PC-9 (cell line): ENCODE results near the gene ABCC6. TPM values are rescaled to one million over a fixed set of nuclear protein-coding genes. Genes with fewer than 3 reads are reported as not detected.

Source experiments
- BruUV-seq: library from RNA; stranded (reverse); fragments of 400-500 nt; replicated peaks from 2 replicates; lab custom pipeline; 2021; lab: Mats Ljungman, UMichigan
- CTCF ChIA-PET: fragments of 300-600 bp; sonication (Branson Sonifier 250); formaldehyde crosslinking; loops from one replicate; lab custom pipeline; 2022; ENCODE audit warnings: antibody characterized with exemption; lab: Charles Lee
- POLR2A ChIA-PET: fragments of 300-600 bp; sonication (Branson Sonifier 250); formaldehyde crosslinking; loops from one replicate; lab custom pipeline; 2022; ENCODE audit warnings: antibody characterized with exemption; ENCODE audit not compliant: unreplicated experiment; lab: Charles Lee
- DNase-seq, 2 experiments: peaks; one replicate each; pipeline versions ENCODE4 v3.0.0 to v3.0.0-alpha.2; 2015 to 2022; ENCODE audit warnings: mixed read lengths in 1 of 2
- H2AFZ ChIP-seq: fragments of 200-600 bp; sonication (generic); 2 replicates; pipeline ENCODE4 v1.8.1; 2017; ENCODE audit warnings: antibody characterized with exemption
- H3F3A ChIP-seq: fragments of 200-600 bp; sonication (generic); 2 replicates; pipeline ENCODE4 v1.8.1; 2017; ENCODE audit warnings: antibody characterized with exemption, mild to moderate bottlenecking, low read depth; ENCODE audit not compliant: insufficient read depth
- H3K27ac ChIP-seq: fragments of 200-600 bp; sonication (generic); 2 replicates; pipeline ENCODE4 v1.6.1; 2016; ENCODE audit warnings: mixed run types
- H3K27me3 ChIP-seq: fragments of 200-600 bp; sonication (generic); 2 replicates; pipeline ENCODE4 v1.6.1; 2016; ENCODE audit warnings: low read depth, mixed run types; ENCODE audit not compliant: insufficient read depth
- H3K36me3 ChIP-seq: fragments of 200-600 bp; sonication (generic); 2 replicates; pipeline ENCODE4 v1.6.1; 2016; ENCODE audit warnings: low read depth, mixed run types
- H3K4me1 ChIP-seq: fragments of 200-600 bp; sonication (generic); replicated peaks from 2 replicates; pipeline ENCODE4 v1.6.1; 2016; ENCODE audit warnings: mixed run types; ENCODE audit not compliant: insufficient read depth
- H3K4me2 ChIP-seq: fragments of 200-600 bp; sonication (generic); 2 replicates; pipeline ENCODE4 v1.6.1; 2017; ENCODE audit warnings: mixed run types
- H3K4me3 ChIP-seq: fragments of 200-600 bp; sonication (generic); 2 replicates; pipeline ENCODE4 v1.6.1; 2016; ENCODE audit warnings: mixed run types
- H3K79me2 ChIP-seq: fragments of 200-600 bp; sonication (generic); 2 replicates; pipeline ENCODE4 v1.6.1; 2017; ENCODE audit warnings: low read depth, mixed run types
- H3K9me2 ChIP-seq: fragments of 200-600 bp; sonication (generic); 2 replicates; pipeline ENCODE4 v1.8.1; 2017; ENCODE audit warnings: mild to moderate bottlenecking; ENCODE audit not compliant: insufficient read depth
- H3K9me3 ChIP-seq: fragments of 200-600 bp; sonication (generic); 2 replicates; pipeline ENCODE4 v1.8.1; 2016; ENCODE audit warnings: low read depth; ENCODE audit not compliant: insufficient read depth
- H4K20me1 ChIP-seq: fragments of 200-600 bp; sonication (generic); 2 replicates; pipeline ENCODE4 v1.8.1; 2017; ENCODE audit not compliant: insufficient read depth
- EZH2 ChIP-seq: fragments of 200-600 bp; sonication (generic); IDR thresholded peaks from 2 replicates; pipeline ENCODE4 v1.8.0; 2017; ENCODE audit warnings: antibody characterized with exemption, low read depth
- intact Hi-C: fragments of 100-400 bp; cut with micrococcal nuclease; formaldehyde crosslinking; loops from one replicate; pipeline ENCODE4 v1.10.0; 2022; ENCODE audit not compliant: unreplicated experiment
- total RNA-seq: library from RNA; stranded (reverse); gene quantifications from 2 replicates; pipeline ENCODE4 v1.2.3, GENCODE V29; 2021
- TF ChIP-seq, protein P1 (sequence below): fragments of 200-600 bp; sonication (generic); conservative IDR thresholded peaks from 2 replicates; pipeline ENCODE4 v1.6.1; 2017; ENCODE audit warnings: mixed run types, antibody characterized with exemption, mild to moderate bottlenecking, moderate library complexity

The ABCC6 gene
- total RNA-seq, 1 experiment from 2014 or later, result 2.8 TPM

DNA sequence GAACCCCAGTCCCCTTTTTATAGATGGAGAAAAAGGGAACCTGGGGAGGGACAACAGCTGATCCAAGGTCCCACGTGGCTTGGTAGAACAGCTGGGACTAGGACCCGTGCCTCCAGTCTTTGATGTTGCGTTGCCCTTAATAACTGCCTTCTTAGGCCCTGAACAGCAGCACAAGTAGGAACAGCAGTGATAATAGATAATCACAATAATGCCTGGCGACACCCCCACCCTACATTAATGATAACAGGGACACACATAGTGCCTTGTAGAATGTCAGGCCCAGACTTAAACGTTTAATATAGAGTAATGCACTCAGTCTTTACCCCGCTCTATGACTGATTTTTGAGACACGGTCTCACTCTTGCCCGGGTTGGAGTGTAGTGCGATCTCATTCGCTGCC lies 96.4 kb downstream of the ABCC6 start:
- Histone ChIP-seq H3K36me3 (peaks cover 34% of the 10 kb centered on the region), H4K20me1 (peaks cover 3% of the 10 kb centered on the region), H3K79me2 (no peaks in the 10 kb centered on the region), H2AFZ (no peak overlapping the region), H3K9me2 (no peaks in the 10 kb centered on the region), H3K27me3 (no peaks in the 10 kb centered on the region), H3K4me2 (no peak overlapping the region), H3K9me3 (no peaks in the 10 kb centered on the region), H3F3A (peaks cover 34% of the 10 kb centered on the region; the same call in 1 of the 2 replicates), H3K4me1 (no peaks in the 10 kb centered on the region), H3K4me3 (no peak overlapping the region), H3K27ac (no peak overlapping the region)
- no TSS peak for BruUV-seq
- TF ChIP-seq, protein P1, sequence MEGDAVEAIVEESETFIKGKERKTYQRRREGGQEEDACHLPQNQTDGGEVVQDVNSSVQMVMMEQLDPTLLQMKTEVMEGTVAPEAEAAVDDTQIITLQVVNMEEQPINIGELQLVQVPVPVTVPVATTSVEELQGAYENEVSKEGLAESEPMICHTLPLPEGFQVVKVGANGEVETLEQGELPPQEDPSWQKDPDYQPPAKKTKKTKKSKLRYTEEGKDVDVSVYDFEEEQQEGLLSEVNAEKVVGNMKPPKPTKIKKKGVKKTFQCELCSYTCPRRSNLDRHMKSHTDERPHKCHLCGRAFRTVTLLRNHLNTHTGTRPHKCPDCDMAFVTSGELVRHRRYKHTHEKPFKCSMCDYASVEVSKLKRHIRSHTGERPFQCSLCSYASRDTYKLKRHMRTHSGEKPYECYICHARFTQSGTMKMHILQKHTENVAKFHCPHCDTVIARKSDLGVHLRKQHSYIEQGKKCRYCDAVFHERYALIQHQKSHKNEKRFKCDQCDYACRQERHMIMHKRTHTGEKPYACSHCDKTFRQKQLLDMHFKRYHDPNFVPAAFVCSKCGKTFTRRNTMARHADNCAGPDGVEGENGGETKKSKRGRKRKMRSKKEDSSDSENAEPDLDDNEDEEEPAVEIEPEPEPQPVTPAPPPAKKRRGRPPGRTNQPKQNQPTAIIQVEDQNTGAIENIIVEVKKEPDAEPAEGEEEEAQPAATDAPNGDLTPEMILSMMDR, result no peak
- no peak for TF ChIP-seq EZH2
- no peak for DNase-seq
- ChIA-PET POLR2A (no interaction called here), CTCF (interaction anchor here (1.0 kb wide), 1 partner anchor 349 kb away, joined by 3 read pairs; no protein-coding TSS in a partner anchor)
- intact Hi-C loops, result loop anchor here (1.0 kb wide), 4 partner anchors 131 to 361 kb away; no protein-coding TSS in a partner anchor

DNA sequence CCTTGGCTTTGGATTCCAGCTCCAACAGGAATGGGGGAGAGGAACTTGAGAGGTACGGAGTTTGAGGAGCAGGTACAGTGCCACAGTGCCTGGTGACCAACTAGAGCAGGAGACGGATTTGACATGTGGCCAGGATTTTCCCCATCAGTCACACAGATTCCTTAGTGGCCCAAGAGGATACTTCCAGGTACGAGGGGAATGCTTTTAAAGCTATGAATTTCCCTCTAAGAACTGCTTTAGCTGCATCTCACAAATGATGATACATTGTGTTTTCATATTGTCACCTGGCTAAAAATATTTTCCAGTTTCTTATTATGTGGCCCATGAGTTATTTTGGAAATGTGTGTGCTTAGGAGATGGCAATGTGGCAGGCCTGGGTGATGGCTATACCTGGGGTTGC lies 98.3 kb downstream of the ABCC6 start:
- Histone ChIP-seq H3K79me2 (no peaks in the 10 kb centered on the region), H3K4me1 (no peaks in the 10 kb centered on the region), H3K9me2 (no peaks in the 10 kb centered on the region), H3K27ac (no peak overlapping the region), H3K36me3 (peaks cover 27% of the 10 kb centered on the region), H3K9me3 (no peaks in the 10 kb centered on the region), H3K27me3 (no peaks in the 10 kb centered on the region), H3F3A (peaks cover 38% of the 10 kb centered on the region), H4K20me1 (peaks cover 3% of the 10 kb centered on the region), H2AFZ (no peak overlapping the region), H3K4me2 (no peak overlapping the region), H3K4me3 (no peak overlapping the region)
- BruUV-seq, result no TSS peak
- no peak for DNase-seq
- ChIA-PET CTCF (no interaction called here), POLR2A (interaction anchor here (0.7 kb wide), 1 partner anchor 953 kb away, joined by 5 read pairs; no protein-coding TSS in a partner anchor)
- TF ChIP-seq, protein P1, result no peak
- intact Hi-C loops, result no loop called here

DNA sequence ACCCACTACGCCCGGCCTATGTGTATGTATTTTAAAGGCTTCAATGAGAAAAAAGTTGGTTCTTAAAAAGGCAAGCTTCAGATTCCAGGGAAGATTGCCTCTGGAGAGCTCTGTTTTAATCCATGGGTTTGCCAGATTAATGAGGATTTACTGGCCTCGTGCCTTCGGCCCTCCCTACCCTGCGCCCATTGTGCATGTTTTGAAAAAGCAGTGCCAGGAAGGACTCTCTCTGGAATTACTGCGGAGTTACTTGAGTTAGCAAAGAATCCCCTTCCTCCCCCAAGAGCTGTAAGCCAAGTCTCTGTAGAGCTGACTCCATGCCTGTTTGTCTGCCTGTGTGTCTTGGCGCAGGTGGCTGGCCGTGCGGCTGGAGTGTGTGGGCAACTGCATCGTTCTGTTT lies 98.9 kb downstream of the ABCC6 start:
- CTCF ChIA-PET, result no interaction called here
- peaks cover 35% of the 10 kb centered on the region for H3F3A ChIP-seq

More for the DNA sequence above, 98.9 kb downstream of the ABCC6 start:
- POLR2A ChIA-PET, result no interaction called here
- H3K27ac ChIP-seq, result no peak overlapping the region
- intact Hi-C loops, result no loop called here
- no peaks in the 10 kb centered on the region for H3K27me3 ChIP-seq
- H3K79me2 ChIP-seq, result no peaks in the 10 kb centered on the region
- H3K4me3 ChIP-seq, result no peak overlapping the region
- no peak overlapping the region for H2AFZ ChIP-seq
- peaks cover 3% of the 10 kb centered on the region for H4K20me1 ChIP-seq
- DNase-seq, result no peak
- H3K36me3 ChIP-seq, result peaks cover 23% of the 10 kb centered on the region
- H3K4me1 ChIP-seq, result no peaks in the 10 kb centered on the region
- BruUV-seq, result no TSS peak
- TF ChIP-seq, protein P1, result no peak
- H3K9me2 ChIP-seq, result no peaks in the 10 kb centered on the region
- no peak overlapping the region for H3K4me2 ChIP-seq
- H3K9me3 ChIP-seq, result no peaks in the 10 kb centered on the region
